Body of pancreas (tissue), 4 donors: ENCODE data around the gene PALMD.

ENCODE experiments used
- CTCF ChIP-seq, 7 experiments: fragments of 450-650 bp in 4 of 7; fragments of 200-600 bp in 3 of 7; sonication (generic) in 3 of 7; IDR thresholded peaks; one replicate each; pipeline ENCODE4 v1.5.1; 2016 to 2019; ENCODE audit warnings: antibody characterized with exemption in 7 of 7
- POLR2A ChIP-seq, 3 donors: fragments of 450-650 bp; IDR thresholded peaks; one replicate each; pipeline ENCODE4 v1.6.1; 2016; ENCODE audit warnings: antibody characterized with exemption in 3 of 3, mild to moderate bottlenecking in 2 of 3

GRCh38 chr1:99697580-99697979, 51.7 kb downstream of the PALMD start:
- TF ChIP-seq POLR2A (IDR thresholded peaks at IDR 0.05) = no peak
- TF ChIP-seq CTCF (IDR thresholded peaks at IDR 0.05) = no peak
